Amygdala (tissue), 56 donors: ENCODE data around the gene STXBP3.
"Not testable (repeated sequence)": the region's sequence is repeated elsewhere in the genome, so short reads cannot be mapped to it uniquely, and the experiment has no call there.

Experiments used
- DNase-seq, 56 donors: peaks; one replicate each; lab custom pipeline; 2025; lab: John Stamatoyannopoulos, UW

The STXBP3 gene

DNA sequence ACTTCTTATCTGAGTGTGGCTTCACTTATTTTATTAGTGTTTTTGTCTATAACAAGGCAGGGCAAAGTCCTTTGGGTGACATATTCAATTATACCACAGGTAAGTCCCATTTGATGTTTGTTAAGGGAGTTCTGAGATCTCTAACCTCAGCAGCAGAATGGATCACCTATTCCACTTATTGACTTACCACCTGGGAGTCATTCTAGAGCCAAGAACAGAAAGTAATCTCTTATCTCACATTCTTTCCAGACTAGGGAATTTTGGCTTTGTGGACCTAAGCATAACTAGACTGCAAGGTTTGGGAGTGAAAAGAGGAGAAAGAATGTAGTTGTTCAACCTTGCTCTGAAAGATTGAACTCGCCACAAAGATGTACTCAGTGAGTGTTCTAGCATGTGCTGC, 20.6 kb upstream of the STXBP3 start:
- DNase-seq = no peak

DNA sequence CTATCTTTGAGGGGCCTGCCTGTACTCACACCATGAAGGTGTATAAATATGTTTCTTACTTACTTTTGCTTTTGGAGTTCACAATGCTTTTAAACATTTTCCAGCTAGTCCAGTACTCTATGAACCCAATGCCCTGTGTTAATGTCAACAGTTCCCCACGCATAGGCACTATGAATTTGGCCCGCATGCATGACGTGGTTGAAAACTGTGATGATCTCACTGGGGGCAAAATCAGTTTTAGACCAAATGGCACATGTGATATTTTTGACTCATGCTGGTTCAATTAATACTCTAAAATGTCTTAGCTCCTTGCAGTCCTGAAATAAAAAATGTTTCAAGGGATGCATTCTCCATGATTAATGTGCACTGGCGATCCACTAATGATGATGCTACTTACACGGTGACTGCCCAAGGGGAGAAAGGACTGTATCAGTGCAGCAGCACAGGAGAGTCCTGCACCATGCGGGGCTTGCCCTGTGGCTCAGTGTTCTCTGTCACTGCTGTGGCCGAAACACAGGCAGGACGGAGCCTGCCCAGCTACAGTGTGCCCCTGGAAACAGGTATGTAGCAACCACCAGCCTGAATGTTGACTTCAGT, 18.0 kb upstream of the STXBP3 start:
- DNase-seq = no peak

DNA sequence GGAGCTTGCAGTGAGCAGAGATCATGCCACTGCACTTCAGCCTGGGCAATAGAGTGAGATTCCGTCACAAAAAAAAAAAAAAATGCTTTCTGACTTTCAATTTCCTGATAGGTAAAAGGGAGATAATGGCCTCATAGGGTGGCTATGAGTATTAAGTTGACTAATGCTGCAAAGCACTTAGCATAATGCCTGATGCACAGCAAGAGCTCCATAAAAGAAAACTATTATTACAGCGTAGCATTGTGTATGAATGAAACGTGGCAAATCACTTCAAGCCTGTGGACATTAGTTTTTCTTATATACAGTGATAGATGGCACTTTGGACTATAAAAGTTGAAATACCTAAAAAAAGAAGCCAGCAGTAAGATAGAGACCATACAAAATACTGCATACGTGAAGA, 17.0 kb upstream of the STXBP3 start:
- no peak for DNase-seq

DNA sequence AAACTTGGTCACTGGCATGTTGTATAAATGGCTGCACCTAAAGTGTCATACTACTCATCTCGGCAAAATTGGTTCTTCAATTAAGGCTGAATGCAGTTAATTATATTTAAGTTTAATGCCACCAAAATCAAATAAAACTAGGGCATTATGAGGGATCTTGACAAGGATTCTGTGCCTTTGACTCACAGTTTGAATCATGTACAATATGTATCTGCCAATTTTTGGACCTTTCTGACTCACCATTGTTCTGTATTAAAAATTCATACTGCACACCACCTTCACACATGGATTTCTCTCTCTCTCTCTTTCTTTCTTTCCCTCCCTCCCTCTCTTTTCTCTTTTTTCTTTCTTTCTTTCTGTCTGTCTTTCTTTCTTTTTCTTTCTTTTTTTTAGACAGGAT, 14.1 kb upstream of the STXBP3 start:
- DNase-seq = no peak

DNA sequence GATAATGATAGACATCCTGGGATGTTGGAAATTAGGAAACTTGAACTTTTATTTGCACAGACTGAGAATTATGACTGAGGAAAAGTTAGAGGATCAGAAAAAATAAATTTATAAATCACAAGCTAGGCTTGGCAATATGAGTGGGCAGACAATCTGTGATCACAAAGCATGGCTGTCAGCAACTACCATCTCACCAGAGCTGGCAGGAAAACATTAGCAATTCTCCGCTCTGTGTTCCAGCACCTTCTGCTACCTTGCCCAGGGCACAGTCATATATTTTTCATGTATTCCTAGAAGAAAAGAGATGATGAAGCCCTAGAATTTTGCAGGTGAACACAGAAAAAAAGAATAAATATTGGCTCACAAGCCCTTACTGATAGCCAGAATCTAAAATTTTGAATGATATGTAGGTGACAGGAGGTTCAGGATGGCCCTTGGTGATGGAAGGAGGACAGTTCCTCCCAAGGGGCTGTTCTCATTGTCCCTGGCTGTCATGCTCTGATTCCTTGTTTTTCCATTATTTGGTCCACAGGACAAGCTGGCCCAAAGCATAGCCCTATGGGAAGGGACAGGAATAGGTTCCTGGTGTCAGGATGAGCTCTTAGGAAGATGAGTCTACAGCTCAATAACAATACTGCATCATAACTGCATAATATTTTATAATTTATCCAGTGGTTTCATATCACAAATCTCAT, 12.2 kb upstream of the STXBP3 start:
- DNase-seq = no peak

DNA sequence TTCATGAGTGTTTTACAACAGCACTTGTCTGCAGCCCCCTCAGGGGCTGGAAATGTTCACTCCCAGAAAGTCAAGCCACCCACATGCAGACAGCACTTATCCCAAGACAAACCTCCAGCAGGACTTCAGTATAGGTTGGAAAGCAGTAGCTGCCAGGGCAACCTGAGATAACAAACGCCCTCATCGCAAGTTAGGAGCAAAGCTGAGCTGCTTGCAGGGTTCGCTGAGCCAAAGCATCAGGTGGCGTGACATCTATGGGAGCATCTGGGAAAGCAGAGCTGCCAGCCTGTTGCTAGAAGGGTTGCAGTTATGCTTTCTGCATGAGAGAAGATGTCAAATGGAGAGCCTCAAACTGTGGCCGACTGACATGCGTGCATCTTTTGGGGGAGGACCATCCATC, 4.2 kb upstream of the STXBP3 start:
- DNase-seq = peak in 7 of 56 donors; percentile 7 to 67 (median 26)

DNA sequence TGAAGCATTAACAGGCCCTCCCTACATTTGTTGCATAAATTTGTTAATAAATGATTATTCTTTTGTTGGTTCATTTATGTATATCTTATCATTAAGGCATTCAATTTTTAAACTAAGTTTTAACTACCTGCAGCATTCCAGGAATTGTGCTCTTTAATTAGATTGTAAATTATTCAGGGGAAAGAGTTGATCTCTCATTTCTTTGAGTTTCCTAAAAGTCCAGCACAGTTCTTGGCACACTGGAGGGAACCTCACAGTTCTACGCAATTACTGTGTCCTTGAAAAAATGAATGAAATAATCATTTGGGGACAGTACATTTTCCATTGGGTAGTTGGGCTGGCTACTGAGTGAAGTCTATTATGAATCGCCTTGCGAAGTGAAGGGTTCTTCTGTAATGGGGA, 493 bp upstream of the STXBP3 start:
- no peak for DNase-seq

DNA sequence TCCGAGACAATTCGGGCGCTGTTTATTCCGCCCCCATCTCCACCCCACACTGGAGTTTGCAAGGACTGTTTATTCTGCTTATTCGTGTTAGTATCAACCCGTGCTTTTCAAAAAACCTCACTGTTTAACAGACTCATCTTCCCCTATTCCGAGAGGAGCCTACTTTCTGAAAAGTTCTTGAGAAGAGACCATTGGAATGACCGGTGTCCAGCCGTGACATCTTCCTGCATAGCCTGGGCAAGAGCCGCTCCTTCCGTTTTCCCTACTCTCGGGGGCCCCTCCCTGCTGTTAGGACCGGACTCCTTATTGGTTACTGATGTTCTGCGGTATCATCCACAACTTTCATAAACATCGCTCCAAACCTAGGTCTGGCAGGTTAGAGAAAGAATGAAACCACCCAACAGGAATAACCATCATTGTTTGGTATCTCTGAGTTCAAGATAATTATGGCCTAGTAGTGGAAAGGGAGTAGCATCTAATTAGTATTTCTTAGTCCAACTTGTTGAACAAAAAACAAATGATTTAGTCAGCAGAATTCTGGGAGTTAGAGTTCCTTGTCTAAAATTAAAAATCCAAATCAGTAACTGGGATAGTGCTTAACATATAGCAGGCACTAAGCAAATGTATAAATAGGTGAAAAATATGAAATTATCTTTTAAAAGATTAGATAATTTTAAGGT, 837 bp downstream of the STXBP3 start:
- DNase-seq = peak in 49 of 56 donors; percentile 8 to 81 (median 57)

DNA sequence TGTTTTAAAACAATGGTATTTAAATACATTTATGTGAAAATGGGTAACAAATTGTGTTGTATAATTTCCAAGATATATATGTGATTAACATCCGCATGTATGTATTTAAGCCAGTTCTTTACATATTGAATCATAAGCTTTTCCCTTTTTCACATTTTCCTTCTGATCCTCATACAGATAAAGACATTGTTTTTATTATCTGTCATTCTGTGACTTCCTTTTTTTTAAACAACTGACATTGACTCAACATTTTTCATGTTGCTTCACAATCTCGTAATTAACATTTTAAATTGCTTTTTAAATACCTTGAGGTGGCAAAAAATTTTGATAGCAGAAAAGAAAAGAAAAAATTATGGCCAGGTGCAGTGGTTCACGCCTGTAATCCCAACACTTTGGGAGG, 1.4 kb downstream of the STXBP3 start:
- no peak for DNase-seq

DNA sequence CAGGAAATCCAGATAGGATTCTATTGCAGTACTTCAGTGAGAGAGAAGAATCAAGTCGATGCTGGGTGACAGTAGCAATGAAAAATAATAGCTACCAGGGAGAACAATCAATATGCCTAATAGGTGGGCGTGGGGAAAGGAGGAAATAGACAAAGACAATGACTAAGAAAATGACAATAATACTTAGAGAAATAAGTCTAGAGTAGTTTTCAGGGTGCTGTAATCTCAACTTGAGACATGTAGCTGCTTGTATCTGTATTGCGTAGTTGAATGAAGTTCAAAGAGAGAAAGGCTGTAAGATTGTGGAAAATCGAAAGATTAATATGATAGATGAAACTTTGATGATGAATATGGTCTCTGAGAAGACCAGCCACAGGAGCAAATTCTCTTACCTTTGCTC, 2.6 kb downstream of the STXBP3 start:
- DNase-seq = no peak

DNA sequence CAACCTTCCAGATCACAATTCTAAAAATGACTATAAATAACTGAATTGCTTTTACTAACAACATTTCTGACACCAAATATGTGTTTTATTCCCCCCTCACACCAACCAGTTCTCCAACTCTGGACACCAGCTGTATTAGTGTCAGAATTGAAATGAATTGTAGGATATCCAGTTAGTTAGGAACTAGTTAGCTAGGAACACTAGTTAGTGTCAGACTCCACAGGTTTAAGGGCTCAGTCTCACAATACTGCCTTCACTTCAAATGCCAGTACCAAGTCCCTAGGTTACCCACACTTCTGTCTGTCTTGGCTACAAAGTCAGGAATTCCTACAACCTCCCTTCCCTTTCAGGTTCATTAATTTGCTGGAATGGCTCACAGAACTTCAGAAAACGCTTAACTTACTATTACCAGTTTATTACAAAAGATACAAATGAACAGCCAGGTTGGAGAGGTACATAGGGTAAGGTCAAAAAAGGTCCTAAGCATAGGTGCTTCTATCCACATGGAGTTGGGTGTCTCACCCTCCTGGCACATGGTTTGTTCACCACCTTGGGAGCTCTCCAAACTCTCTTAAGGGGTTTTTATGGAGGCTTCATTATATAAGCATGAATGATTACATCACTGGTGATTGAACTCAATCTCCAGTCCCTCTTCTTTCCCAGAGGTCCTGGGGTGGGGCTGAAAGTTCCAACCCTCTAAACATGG, 4.2 kb downstream of the STXBP3 start:
- DNase-seq = no peak

DNA sequence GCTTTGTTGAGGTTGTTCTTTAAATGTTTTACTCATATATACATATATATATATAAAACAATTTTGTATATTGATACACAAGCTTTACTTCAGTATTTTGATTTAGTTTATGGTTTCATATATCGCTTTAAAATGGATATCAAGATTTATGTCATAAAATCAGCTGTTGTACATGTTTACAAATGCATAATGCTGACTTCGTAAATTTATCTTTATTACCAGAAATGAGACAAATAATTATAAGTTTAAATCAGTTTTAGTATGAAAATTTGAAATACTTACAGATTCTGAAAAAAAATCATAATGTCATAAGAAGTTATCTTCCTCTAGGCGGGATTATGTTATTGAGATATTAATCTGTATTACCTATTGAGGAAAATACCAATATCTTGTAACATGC, 6.9 kb downstream of the STXBP3 start:
- DNase-seq = no peak

DNA sequence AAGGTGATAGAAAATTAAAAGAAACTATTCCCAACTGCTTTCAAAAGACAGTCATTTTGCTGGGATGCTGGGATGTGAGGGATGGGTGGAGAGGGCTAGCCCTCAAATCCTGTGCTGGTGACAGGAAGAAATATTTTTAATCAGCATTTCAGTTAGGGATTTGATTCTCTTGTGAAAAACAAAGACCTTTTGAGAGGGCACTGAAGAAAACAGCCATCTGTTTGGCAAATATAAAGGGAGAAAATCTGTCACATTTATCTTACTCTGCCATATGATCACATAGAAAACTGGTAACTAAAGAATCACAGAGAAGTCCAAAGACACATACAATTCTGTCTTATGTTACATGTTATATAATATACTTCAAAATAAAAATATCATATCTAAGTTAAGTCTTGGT, 12.3 kb downstream of the STXBP3 start:
- no peak for DNase-seq

DNA sequence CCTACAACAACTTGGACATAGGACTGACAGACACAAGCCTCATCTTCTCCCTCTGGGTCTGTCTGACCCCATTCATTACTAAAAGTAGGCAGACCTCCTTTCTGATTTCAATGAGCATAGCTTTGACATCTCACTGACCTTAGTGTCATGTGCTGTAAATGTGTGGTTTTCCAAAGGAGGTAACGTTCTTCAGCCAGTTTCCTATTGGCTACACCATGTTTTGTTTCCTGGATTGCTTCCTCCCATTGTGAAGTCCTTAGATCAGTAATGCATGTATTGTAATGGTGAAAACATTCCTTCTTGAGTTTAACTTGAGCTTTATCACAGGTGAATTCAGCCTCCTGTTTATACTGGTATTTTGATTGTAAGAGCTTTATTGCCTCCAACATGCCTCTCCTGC, 20.6 kb downstream of the STXBP3 start:
- no peak for DNase-seq

DNA sequence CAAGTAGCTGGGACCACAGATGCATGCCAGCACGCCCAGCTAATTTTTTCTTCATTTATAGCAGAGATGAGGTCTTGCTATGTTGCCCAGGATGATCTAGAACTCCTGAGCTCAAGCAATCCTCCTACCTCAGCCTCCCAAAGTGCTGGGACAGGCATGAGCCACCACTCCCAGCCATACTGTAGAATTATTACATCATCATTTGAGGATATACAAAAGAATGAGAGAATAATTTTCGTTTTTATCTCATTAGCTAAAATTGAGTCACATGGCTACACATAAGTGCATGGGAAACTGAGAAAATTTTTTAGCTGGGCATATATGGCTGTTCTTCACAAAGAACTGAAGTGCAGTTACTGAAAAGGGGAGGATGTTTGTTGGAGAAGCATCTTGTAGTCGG, 21.2 kb downstream of the STXBP3 start:
- DNase-seq = no peak

DNA sequence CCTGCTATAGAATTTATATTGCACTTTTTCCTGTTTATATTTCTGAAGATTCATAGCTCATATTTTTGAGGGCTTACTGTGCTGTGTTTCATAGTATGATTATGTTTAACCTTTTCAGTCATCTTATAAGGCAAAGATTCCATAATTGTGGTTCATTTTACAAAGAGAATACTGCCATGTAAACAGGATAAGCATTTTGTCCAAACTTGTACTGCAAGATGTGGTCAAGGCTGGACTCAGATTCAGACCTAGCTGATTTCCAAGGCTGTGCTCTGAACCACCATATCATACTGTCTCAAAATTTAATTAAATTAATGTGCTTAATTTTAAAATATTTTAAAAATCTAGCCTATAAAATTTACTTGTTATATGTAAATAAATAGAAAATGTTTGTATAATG, 31.4 kb downstream of the STXBP3 start:
- no peak for DNase-seq

DNA sequence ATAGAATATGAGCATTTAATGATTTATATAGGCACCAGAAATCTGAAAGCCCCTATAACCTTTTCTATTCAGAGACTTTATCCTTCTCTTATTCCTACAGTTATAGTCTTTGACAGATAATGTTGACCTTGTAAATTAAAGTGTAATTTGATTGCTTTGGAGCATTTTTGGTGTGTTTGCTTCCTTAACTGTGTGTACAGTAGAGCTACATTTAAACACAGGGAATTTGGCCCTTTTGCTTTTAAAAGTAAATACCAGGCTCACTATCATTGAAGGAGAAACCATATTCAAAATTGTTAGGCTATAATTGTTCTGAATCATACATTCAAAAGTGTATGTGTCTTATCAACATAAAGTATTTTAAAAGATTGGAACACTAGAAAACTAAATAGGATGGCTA, 33.0 kb downstream of the STXBP3 start:
- no peak for DNase-seq

DNA sequence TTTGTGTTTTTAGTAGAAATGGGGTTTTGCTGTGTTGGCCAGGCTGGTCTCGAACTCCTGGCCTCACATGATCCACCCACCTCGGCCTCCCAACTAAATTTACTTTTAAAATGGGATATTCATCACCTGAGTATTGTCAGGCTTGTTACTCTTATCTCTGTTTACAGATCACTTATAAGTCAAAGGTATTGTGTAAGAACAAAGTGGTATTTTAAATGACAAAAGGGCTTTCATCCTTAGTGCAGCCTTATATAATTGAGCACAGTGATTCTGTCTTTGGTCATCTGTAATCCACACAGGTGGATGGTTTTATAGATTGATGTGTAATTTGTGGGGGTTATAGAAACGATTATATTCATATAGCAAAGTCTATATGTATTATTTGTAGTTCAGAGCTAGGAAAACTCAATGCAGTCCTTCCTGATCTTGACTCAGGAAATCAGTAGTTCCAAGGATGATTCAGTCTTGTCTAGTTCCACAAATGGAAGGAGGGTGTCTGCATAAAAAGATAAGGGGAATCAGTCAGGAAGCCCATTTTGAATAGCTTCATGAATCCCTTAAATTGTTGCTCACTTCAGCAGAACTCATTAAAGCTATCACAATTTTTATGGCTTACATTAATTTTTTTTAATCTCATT, 34.6 kb downstream of the STXBP3 start:
- no peak for DNase-seq

DNA sequence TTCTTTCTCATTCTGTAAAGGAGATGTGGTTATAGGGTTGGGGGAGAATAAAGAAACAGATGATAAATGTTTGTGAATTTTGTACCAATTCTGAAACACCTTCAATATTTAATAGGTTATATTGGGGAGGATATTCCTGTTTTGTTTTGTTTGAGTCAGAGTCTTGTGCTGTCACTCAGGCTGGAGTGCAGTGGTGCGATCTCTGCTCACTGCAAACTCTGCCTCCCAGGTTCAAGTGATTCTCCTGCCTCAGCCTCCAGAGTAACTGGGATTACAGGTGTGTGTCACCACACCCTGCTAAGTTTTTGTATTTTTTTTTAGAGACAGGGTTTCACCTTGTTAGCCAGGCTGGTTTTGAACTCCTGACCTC, 35.1 kb downstream of the STXBP3 start:
- DNase-seq = not testable (repeated sequence)

DNA sequence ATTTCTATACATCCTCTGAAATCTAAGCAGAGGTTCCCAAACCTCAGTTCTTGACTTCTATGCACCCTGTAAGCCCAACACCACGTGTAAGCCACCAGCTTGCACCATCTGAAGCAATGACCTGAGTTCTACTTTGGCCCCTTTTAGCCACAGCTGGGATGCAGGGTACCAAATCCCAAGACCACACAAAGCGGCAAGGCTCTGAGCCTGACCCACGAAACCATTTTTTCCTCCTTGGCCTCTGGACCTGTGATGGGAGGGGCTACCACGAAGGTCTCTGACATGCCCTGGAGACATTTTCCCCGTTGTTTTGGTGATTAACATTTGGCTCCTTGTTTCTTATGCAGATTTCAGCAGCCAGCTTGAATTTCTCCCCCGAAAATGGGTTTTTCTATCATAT, 38.8 kb downstream of the STXBP3 start:
- DNase-seq = no peak

DNA sequence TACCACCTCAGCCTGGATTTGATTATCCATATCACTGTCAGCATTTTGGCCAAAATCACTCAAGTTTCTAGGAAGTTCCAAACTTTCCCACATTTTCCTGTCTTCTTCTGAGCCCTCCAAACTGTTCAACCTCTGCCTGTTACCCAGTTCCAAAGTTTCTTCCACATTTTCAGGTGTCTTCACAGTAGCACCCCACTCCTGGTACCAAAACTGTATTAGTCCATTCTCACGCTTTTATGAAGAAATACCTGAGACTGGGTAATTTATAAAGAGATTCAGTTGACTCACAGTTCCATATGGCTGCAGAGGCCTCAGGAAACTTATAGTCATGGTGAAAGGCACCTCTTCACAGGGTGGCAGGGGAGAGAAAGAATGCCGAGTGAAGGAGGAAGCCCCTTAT, 39.4 kb downstream of the STXBP3 start:
- no peak for DNase-seq
